HK-2 (cell line): ENCODE results near the gene C1QL1.

ENCODE experiments used
- DNase-seq: peaks from one replicate; pipeline ENCODE4 v3.0.0-alpha.2; 2018; ENCODE audit not compliant: unreplicated experiment

The C1QL1 gene

DNA sequence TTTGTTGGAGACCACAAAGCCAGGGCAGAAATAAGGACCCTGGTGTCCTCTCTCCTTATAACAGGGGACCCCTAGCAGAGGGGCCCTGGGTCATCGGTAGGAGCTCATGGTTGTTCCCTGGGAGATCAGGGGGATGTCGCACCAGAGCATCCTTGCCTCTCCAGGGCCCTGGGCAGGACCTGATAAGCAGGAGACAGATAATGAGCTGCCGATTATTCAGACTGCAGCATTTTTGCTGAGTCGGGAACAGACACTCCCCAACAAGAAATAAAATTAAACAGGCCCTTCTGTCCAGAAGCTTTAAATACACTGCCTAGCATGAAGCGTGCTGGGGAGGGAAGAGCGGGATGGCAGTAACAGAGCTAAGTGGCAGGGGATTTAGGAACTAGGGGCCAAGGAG lies 37.4 kb downstream of the C1QL1 start:
- no peak for DNase-seq

GRCh38 chr17:44928950-44929720 lies 39.0 kb downstream of the C1QL1 start:
- DNase-seq = no peak

DNA sequence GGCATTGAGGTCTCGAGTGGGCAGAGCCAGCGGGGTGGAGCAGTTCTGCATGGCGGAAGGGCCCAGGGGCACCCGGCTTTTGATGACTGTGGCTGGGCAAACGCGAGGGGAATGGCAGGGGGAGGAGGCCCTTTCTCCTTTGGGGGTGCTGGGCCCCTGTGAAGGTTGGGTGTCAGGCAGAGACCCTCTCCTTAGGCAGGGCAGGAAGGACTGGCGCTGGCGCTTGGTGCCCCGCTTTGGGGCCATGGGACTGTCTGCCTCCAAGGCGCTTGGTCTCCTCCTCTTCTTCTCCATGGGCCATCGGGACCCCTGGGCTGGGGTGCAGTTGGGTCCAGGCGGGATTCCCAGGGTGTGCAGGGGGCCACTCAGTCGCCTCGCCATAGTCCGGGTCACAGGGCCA lies 40.0 kb downstream of the C1QL1 start:
- no peak for DNase-seq

- DNase-seq = no peak
Observed at GRCh38 chr17:44927696-44928095, 40.4 kb downstream of the C1QL1 start.

DNA sequence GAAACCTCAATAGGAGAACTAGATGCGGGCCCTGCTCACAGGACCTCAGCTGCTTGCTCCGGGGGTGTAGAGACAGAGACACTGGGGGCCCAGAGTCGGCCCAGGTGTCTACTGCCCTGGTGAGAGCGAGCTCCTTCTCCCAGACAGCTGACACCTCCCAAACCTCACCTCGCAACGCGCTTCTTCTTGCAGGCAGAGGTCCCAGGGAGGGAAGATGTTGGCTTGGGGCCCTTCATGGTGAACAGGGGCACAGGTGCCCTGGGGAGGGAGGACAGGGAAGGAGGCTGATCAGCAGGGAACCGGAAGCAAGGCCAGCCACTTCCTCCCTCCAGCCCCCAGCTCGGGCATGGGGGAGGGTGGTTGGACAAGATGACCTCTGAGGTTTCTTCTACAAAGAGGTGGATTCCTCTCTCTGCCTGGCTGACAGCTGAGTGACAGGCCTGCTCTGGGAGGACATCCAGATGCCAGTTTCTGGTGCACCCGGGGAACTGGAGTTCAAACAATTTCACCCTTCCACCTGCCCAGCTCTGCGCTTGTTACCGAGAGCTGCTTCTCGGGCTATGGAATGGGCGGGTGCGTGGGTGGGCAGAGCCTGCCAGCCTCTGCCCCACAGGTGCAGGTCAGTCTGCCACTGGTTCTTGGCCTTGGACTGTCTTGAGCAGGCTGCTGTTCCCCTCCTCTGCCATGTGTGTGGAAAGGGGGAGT lies 41.1 kb downstream of the C1QL1 start:
- no peak for DNase-seq

- DNase-seq = no peak
Observed at GRCh38 chr17:44925731-44926697, 42.1 kb downstream of the C1QL1 start.

- no peak for DNase-seq
Observed at GRCh38 chr17:44924107-44924544, 44.0 kb downstream of the C1QL1 start.

GRCh38 chr17:44922746-44923470 lies 45.2 kb downstream of the C1QL1 start:
- no peak for DNase-seq

DNA sequence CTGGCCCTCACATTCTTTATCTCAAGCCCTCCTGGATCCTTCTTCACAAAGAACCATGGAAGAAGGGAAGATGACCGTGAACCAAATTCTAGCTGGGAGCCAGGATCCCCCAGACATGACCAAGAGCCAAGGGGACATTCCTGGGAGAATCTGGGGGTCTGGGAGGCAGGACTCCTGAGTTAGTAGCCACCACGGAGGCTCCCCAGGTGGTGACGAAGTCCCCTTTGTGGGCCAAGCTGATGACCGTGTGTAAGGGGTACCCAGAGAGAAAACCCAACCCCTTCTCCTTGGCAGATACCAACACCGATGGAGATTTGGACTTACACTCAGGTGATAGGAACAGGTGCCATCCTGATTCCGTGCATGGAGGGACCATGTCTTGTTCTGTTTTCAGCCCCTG lies 46.0 kb downstream of the C1QL1 start:
- no peak for DNase-seq

DNA sequence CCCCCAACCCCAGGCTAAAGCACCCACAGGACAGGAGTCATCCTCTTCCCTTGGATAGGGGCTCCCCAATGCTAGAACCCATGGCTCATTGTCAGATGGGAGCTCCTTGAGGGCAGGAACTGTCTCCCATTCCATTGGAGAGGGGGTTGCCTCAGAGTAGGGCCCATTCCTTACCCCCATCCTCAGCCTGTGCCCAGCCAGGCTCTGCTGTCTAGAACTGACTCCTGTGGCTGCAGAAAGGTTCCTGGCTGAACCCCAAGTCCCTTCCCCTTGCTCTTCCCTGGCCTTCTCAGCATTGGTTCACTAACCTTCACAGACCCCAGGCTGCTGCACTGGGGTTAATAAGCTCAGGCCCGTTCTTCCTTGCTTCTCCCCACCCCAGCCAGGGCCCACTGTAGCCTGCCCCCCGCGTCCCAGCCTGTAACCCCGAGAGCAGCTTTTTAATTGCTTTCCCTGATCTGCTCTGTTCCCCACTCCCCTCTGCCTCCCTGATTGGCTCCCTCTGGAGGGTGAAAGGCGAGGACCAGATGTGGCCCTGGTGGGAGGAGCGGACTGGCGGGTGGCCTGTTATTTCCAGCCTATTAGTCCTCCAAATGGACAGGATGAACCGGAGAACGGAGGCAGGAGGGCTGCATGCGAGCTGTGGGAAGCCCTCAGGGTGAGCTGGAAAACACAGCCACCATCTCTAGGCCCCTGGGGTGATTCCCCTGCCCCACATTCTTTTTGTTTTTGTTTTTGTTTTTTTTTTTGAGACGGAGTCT lies 46.8 kb downstream of the C1QL1 start:
- DNase-seq = peak; percentile 0

- DNase-seq = peak; percentile 2
Observed at GRCh38 chr17:44920565-44920940, 47.5 kb downstream of the C1QL1 start.

GRCh38 chr17:44919885-44920564 lies 48.1 kb downstream of the C1QL1 start:
- DNase-seq = peak; percentile 74

DNA sequence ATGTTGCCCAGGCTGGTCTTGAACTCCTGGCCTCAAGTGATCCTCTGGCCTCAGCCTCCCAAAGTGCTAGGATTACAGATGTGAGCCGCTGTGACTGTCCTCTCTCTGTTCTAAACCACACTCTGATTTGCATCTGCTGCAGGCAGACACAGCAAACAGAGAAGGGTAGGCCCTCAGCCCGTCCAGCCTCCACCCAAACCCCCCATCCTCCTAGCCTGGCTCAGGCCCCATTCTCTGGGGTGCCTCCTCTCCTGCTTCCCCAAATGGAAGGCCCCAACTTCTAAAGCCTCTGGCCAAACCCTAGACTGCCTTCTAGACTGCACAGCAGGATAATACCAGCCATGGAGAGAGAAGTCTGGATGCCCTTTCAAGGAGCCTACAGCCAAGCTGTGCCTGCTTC lies 48.7 kb downstream of the C1QL1 start:
- no peak for DNase-seq

GRCh38 chr17:44918006-44918405 lies 50.1 kb downstream of the C1QL1 start:
- no peak for DNase-seq

DNA sequence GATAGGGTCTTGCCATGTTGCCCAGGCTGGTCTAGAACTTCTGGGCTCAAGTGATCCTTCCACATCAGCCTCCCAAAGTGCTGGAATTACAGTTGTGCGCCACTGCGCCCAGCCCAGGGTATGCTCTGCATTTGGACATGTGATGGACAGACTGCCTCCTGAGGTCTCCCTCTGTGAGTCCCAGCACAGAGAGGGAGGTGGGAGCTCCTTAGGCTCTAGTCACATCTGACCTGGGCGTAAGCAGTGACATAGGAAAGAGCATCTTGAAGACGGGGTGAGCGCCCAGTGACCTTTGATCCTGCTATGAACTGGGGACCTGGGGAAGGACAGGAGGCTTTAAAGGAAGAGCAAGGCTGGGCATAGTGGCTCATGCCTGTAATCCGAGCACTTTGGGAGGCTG lies 50.6 kb downstream of the C1QL1 start:
- DNase-seq = no peak

DNA sequence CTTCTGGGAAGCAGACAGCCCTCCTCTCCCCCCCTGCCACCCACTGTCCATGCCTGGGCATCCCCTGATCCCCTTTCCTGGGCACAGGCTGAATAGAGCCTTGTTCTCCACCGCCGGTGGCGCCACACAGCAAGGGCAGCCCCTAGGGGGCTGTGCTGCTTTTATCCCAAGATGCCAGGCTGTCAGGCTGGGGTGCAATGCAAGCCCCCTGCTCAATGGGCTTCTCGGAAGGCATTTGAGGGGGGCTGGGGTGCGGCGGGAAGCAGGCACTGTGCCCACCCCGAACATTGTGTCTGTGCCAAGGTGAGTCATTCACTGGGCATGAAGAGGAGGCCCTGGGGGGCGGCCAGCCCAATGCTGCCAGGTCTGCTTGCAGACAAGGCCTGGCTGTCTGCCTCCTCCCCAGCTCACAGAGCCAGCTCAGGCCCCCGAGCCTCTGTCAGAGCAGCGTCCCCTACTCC lies 51.3 kb downstream of the C1QL1 start:
- DNase-seq = peak; percentile 35

DNA sequence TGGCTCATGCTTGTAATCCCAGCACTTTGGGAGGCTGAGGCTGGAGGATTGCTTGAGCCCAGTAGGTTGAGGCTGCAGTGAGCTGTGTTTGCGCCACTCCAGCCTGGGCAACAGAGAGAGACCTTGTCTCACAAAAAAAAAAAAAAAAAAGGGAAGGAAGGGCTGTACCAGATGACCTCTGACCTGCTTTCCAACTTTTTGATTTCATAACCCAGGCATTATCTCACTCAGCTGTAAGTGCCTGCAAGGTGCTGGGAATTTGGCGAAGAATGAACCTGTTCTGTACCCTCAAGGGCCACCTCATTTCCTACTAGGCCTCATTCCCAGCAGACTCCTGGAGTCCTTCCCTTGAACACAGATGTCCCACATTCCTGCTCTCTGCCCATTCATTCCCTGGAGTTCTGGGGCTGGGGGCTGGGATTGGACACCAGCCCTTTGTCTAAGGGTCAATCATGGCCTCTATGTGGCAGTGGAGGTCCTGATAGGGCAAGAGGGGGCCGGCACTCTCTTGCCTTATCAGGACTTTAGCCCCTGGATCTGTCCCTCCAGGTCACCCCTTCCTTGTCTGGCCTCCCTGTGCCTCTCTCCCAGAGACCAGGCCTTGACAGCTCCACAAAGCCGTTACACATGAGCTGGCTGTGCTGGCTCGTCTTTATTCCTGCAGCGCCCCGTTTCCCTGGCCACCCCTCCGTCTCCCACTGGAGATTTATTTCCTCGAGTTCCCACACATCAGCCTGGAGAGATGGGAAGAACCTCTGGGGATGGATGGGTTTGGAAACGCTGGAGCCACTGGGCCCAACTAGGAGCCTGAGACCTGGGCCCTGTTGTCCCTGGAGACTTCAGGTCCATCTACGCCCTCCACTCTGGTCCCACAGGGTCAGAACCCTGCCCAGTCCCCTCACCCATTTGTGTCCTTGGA lies 52.0 kb downstream of the C1QL1 start:
- no peak for DNase-seq

- DNase-seq = no peak
Observed at GRCh38 chr17:44915321-44915726, 52.8 kb downstream of the C1QL1 start, which contains the start of gene GFAP. GFAP (minus strand) TSS chr17:44915500; CDS start chr17:44915486, 14 bp downstream.
